HG03139 (cell line): Measurements from ENCODE around the gene RNF123.
"Not testable (repeated sequence)": the region's sequence is repeated elsewhere in the genome, so short reads cannot be mapped to it uniquely, and the experiment has no call there.

Experiments used
- ATAC-seq: cut with Tn5 transposase; IDR thresholded peaks from one replicate; pipeline ENCODE4 v1.9.1; 2021; ENCODE audit not compliant: unreplicated experiment

The RNF123 gene

GRCh38 chr3:49675912-49676311 is 13.4 kb upstream of the RNF123 start:
- no peak for ATAC-seq

GRCh38 chr3:49680493-49681231 is 8.7 kb upstream of the RNF123 start:
- no peak for ATAC-seq

- ATAC-seq = no peak
These were observed 8.2 kb upstream of the RNF123 start for GRCh38 chr3:49681232-49681522.

GRCh38 chr3:49681543-49681942 is 7.8 kb upstream of the RNF123 start:
- ATAC-seq = no peak

- no peak for ATAC-seq
These were observed 6.2 kb upstream of the RNF123 start for GRCh38 chr3:49683162-49683561.

- ATAC-seq = not testable (repeated sequence)
These were observed 4.9 kb upstream of the RNF123 start for GRCh38 chr3:49684453-49684852.

GRCh38 chr3:49685103-49685502 is 4.3 kb upstream of the RNF123 start:
- ATAC-seq = not testable (repeated sequence)

GRCh38 chr3:49685846-49686245 is 3.5 kb upstream of the RNF123 start:
- ATAC-seq = not testable (repeated sequence)

GRCh38 chr3:49686346-49686745 is 3.0 kb upstream of the RNF123 start:
- not testable (repeated sequence) for ATAC-seq

GRCh38 chr3:49686769-49687423 is 2.5 kb upstream of the RNF123 start:
- not testable (repeated sequence) for ATAC-seq

- not testable (repeated sequence) for ATAC-seq
These were observed 1.9 kb upstream of the RNF123 start for GRCh38 chr3:49687424-49687795.

GRCh38 chr3:49688338-49689045 is 865 bp upstream of the RNF123 start:
- ATAC-seq = not testable (repeated sequence)

GRCh38 chr3:49689908-49690624 is 709 bp downstream of the RNF123 start:
- not testable (repeated sequence) for ATAC-seq

- not testable (repeated sequence) for ATAC-seq
These were observed 1.5 kb downstream of the RNF123 start for GRCh38 chr3:49690856-49691255.

GRCh38 chr3:49691481-49691880 is 2.1 kb downstream of the RNF123 start:
- ATAC-seq = not testable (repeated sequence)

- not testable (repeated sequence) for ATAC-seq
These were observed 5.2 kb downstream of the RNF123 start for GRCh38 chr3:49694409-49695070.

GRCh38 chr3:49695350-49696015 is 6.1 kb downstream of the RNF123 start:
- ATAC-seq = not testable (repeated sequence)

- ATAC-seq = no peak
These were observed 10.1 kb downstream of the RNF123 start for GRCh38 chr3:49699281-49699979.

- ATAC-seq = no peak
These were observed 10.7 kb downstream of the RNF123 start for GRCh38 chr3:49700014-49700413.
